HCEC 1CT (cell line): ENCODE results near the gene PTPN23.
A peak's percentile ranks its signal among the peaks of the same experiment; 100 is the strongest.
"Not testable (repeated sequence)": the region's sequence is repeated elsewhere in the genome, so short reads cannot be mapped to it uniquely, and the experiment has no call there.

Source experiments
- DNase-seq: peaks from one replicate; pipeline ENCODE4 v3.0.0-alpha.2; 2017

The PTPN23 gene, protein sequence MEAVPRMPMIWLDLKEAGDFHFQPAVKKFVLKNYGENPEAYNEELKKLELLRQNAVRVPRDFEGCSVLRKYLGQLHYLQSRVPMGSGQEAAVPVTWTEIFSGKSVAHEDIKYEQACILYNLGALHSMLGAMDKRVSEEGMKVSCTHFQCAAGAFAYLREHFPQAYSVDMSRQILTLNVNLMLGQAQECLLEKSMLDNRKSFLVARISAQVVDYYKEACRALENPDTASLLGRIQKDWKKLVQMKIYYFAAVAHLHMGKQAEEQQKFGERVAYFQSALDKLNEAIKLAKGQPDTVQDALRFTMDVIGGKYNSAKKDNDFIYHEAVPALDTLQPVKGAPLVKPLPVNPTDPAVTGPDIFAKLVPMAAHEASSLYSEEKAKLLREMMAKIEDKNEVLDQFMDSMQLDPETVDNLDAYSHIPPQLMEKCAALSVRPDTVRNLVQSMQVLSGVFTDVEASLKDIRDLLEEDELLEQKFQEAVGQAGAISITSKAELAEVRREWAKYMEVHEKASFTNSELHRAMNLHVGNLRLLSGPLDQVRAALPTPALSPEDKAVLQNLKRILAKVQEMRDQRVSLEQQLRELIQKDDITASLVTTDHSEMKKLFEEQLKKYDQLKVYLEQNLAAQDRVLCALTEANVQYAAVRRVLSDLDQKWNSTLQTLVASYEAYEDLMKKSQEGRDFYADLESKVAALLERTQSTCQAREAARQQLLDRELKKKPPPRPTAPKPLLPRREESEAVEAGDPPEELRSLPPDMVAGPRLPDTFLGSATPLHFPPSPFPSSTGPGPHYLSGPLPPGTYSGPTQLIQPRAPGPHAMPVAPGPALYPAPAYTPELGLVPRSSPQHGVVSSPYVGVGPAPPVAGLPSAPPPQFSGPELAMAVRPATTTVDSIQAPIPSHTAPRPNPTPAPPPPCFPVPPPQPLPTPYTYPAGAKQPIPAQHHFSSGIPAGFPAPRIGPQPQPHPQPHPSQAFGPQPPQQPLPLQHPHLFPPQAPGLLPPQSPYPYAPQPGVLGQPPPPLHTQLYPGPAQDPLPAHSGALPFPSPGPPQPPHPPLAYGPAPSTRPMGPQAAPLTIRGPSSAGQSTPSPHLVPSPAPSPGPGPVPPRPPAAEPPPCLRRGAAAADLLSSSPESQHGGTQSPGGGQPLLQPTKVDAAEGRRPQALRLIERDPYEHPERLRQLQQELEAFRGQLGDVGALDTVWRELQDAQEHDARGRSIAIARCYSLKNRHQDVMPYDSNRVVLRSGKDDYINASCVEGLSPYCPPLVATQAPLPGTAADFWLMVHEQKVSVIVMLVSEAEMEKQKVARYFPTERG (N-terminal part only)

DNA sequence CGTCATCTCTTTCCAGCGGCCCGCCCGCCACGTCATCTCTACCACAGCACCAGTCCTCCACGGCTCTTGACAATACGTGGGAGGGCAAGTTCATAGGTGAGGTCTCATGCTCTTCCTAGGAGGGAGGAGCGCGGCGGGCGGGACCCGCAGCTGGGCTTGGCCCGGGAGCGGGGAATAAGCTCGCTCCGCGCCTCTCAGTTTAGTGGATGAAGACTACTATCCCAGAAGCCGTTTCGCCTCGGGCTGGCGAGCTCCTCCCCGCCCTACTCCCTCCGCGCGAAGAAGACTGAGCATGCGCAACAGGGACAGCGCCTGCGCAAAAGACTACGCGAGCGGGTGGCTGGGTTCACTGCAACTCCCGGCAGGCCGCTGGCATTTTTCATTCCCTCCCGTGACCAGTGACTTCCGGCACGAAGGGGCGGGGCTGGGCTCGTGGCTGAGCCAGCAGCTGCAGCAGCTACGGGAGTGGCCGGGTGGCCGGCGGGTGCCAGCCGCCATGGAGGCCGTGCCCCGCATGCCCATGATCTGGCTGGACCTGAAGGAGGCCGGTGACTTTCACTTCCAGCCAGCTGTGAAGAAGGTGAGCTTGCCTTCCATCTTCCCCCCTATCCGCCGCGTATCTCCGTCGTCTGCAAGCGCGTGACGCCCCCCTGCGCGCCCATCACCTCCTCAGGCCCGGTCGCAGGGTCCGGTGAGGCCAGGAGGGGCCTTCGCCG lies at the start of gene PTPN23:
Gene PTPN23, plus strand, starts transcription at position 421 of the 716 bp plus-strand sequence. Its CDS starts 76 bp downstream, at position 497.
- peak; percentile 98 for DNase-seq

DNA sequence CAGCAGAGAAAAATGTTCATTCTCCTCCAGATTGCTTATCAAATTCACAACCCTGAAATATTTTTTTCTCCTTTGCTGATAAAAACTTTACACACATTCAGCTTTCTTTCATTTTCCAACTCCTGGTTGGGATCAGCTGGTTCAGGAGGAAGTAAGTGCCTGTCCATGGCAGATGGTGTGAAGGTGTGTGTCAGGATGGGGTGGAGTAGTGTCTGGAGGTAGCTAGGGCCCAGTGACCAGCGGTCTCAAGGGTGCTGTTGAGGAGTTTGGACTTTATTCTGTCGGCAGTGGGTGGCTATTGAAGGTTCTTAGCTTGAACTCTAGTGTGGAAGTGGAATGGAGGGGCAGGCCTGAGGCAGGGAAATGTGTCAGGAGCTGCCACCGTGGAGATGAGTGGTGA lies 46.9 kb upstream of the PTPN23 start:
- no peak for DNase-seq

DNA sequence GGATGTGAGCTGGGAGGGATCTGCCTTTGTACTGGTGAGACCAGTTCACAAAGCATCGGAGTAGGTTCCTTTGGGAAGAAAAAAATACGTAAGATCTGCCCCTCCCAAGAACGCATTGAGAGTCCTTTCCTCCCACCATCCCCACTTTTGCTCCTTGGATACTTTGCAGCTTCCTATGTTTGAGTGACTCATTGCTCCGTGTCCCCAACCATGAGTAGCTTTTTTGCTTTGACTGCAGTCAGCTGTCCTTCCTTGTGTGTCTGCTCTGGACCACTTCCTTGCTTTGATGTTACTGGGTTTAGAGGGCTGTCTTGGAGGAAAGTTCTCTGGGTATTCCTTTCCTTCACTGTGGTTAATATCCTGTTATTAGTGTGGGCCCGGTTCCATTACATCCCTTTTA lies 43.2 kb upstream of the PTPN23 start:
- no peak for DNase-seq

DNA sequence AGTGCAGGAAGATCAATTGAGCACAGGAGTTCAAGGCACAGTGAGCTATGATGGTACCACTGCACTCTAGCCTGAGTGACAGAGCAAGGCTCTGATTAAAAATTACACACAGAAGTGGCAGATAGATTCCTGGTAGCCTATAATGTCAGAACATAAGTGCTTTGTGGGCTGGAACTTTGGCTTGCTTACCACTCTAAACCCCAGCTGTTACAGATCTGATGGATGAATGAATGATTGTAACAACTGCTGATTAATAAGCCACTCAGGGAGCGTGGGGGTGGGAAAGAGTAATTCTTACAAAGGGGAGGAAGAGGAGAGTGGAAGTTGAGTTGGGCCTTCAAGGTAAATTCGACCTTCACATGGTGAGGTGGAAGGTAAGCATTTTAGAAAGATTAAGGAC lies 40.9 kb upstream of the PTPN23 start:
- no peak for DNase-seq

DNA sequence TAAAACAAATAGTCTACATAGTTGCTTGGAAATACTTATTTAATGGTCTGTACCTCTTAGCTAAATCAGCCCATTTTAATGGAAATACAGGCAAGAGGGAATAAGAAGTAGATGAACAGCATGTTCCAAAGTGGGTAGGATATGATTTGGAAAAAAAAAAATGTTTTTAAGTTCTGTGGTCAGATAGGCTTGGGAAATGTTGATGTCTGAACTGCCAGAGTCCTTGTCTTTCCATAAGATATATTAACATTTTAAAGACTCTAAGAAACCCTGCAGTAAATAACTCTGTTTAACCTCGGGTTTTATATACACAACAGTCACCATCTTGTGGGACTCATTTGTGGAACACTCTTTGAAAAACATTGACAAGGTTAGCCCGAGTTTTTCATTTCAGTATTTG lies 40.0 kb upstream of the PTPN23 start:
- no peak for DNase-seq

DNA sequence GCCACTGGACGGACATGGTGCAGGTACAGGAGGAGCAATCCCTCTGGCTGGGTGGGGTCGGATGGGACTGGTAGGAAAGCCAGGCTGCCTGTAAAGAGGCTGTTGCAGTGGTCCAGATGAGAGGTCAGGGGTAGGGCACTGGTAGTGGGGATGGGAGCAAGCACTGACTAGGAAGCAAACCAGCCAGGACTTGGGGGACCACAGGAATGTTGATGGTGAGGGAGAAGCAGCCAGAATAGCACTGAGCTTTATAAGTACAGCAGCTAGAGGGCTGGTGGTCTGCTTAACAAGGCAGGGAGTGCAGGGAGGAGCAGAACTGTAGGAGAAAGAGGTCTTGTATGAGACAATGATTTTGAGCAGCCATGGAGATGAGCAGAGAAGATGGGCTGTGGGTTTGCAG lies 38.7 kb upstream of the PTPN23 start:
- no peak for DNase-seq

DNA sequence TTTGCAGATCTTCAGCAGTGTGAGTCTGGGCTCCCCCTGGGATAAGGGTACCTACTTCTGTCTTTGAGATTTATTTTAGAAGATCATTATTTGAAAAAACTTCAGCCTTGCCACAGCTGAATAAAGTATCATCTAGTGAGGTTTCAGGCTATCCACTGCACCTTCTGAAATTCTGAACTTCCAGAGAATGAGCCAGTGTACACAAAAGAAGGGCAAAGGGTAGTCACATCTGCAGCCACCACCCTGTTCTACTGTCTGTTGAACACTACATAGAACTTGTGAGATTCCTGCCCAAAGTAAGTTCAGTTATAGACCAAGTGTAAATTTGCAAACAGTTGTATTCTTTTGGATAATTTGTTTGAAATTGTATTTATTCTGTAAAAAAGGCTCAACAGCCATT lies 38.0 kb upstream of the PTPN23 start:
- no peak for DNase-seq

DNA sequence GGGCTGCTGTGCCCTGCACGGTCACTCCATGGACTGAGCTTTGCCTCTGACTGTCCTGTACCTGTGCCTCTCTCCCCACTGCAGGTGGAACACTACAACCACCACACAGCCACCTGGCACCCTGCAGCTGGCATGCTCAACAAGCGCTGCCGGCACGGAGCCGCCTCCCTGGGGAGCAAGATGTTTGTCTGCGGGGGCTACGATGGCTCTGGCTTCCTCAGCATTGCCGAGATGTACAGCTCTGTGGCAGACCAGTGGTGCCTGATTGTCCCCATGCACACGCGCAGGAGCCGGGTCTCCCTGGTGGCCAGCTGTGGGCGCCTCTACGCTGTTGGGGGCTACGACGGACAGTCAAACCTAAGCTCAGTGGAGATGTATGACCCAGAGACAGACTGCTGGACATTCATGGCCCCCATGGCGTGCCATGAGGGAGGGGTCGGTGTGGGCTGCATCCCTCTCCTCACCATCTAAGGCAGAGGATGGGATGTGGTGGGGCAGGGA lies 37.3 kb upstream of the PTPN23 start:
- DNase-seq: no peak

DNA sequence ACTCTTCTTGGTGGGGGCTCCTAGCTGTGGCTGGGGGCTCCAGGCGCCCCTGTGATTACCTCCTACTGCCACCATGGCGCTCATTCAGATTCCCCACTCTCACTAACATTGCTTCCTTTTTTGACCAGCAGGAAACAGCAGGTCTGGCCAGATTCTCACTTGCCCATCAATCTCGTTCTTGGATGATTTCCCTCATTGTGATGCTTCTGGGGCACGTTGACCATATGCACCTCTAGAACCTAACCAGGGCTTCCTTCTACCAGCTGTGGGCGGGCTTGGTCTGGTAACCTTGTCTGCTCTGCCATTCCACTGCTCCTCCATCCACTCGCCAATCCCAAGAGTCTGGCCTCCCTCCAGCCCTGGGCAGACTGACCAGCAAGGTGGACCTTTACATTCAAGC lies 35.9 kb upstream of the PTPN23 start:
- DNase-seq: no peak

DNA sequence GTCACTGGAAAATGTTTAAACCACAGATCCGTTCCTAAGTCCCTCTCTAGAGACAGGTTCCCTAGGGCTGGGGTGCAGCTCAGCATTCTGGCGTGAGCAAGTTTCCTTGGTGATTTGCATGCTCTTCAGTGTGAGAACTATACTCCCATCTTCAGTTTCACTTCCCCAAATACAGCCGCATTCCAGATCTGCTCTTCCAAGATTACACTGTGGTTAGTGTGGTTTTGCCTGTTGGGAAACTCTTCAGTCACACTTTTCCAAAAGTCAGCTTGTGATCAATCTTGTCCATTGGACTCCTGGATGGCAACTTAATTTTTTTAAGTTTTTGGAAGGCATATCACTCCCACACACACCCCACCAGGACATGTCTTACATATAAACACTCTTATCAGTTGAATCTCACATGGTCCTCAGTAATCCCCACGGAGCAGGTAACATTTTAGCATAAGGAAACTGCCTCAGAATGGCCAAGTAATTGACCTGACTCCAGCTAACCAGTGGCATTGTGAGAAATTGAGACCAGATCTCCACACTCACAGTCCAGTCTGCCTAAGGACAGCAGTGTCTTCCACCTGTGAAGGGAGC lies 33.5 kb upstream of the PTPN23 start:
- DNase-seq: peak; percentile 53

DNA sequence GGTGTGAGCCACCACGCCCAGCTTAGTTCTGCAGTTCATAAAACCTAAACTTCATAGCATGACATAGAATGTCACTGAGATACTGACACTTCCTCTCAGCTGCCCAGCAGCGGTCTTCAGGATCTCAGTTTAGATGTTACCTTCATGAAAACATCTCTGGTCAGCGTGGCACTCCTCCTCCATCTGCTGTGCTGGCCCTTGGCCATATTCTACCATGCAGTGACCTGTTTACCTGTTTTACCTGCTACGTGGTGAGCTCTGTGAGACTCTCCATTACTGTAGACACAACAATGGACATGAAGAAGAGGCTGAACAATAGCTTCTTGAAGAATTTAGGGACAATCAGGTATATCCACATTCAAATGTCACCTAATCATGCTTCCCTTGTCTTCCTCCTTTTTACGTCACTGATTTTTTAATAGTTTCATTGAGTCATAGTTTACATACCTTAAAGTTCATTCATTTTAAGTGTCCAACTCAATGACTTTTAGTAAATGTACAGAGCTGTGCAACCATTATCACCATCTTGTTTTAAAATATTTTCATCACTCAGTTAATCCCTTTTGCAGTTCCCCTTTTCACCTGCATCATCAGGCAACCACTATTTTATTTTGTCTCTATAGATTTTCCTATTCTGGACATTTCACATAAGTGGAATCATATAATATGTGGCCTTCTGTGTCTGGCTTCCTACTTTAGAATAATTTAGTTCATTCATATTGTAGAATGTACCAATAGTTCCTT lies 32.2 kb upstream of the PTPN23 start:
- no peak for DNase-seq

DNA sequence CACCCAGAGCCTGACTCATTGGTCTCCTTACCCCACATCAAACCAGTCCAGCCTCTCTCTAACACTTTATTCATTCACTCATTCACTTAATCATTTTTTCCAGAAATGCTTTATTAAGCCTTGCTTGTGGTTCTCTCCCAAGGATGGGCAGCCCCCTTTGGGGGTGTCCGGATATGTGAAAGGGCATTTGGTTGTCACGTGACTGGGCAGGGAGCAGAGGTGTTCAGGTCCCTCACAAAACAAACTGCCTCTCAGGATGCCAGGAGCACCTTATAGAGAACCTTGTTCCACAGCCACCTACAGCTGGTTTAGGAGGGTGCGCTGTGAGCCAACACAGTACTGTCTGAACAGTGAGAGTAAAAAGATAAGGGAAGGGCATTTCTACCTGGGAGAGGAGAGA lies 25.8 kb upstream of the PTPN23 start:
- DNase-seq: no peak

DNA sequence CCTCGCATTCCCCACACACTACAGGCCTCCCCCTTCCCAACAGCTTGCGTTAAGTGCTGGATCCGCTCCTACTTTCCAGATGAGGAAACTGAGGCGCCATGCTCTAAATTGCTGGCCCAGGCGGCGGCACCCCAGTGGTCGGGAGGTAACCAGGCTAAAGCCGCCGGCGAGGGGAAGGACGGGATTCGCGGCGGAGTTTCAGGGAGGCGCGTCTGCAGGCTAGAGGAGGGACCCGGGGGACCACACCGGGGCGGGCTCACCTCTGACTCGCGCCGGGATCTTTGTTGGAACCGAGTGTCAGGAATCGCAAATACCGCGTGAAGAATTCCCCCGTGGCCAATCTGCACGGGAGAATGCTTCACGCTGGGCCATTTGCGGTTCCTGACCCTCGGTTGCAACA lies 24.6 kb upstream of the PTPN23 start:
- DNase-seq: no peak

DNA sequence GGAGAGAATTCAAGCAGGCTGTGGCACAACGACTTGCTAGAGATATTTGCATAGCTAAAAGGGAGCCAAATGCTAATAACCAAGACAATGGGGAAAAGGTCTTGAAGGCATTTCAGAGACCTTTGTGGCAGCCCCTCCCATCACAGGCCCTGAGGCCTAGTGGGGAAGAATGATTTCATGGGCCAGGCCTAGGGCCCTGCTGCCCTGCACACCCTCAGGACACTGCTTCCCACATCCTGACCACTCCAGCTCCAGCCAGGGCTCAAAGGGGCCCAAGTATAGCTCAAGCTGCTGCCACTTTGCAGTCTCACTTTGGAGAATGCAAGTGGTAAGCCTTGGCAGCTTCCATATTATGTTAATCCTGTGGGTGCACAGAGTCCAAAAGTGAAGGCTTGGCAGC lies 21.5 kb upstream of the PTPN23 start:
- no peak for DNase-seq

DNA sequence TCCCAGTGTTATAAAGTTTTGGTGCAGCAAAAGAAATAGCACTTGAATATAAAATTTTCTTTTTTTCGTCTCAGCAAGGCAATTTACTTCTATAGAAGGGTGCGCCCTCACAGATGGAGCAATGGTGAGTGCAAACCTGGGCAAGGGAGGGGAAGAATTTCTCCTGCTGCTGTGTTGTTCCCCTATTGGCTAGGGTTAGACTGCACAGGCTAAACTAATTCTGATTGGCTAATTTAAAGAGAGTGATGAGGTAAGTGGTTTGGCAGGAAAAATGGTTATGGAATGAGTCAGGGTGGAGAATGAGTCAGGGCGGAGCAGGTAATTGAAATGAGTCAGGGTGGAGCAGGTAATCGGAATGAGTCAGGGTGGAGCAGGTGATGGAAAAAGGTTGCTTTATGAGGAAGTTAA lies 20.7 kb upstream of the PTPN23 start:
- DNase-seq: not testable (repeated sequence)

DNA sequence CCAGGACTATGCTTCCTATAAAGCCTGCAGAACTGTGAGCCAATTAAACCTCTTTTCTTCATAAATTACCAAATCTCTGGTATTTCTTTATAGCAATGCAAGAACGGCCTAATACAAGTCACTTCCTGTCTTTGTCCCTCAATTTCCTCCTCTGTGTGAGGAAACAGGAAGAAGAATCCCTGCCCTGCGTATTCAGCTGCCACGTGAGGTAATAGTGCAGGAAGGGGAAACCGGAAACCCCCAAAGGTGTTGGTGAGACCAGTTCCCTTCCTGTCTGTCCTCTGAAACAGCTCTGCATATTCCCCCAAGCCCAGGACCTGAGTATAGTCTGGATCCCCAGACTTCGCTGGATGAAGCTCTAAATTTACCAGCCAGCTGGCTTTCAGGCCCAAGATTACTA lies 18.1 kb upstream of the PTPN23 start:
- no peak for DNase-seq

DNA sequence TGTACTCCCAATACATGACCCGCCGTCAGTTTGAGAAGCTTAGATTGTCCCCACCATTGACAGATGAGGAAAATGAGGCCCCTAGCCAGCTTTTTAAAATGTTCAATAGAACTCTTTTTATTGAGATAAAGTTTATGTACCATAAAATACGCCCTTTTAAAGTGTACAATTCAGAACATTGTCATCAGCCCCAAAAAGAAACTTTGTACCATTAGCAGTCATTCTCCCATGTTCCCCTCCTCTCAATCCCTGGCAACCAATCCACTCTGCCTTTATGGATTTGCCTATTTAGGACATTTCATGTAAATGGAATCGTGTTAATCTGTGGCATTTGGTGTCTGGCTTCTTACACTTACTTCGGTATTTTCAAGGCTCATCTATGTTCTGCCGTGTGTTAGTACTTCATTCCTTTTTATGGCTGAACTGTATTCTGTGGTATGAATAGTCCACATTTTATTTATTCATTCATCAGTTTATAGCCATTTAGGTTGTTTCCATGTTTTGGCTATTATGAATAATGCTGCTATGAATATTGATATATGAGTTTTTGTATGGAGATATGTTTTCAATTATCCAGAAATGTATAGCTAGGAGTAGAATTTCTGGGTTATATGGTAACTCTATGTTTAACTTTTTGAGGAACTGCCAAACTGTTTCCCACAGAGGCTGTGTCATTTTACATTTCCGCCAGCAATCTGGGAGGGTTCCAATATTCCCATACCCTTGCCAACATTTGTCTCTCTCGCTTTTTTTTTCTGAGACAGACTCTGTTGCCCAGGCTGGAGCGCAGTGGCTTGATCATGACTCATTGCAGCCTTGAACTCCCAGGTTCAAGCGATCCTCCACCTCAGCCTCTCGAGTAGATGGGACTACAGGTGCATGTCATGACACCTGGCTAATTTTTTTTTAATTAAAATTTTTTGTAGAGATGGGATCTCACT lies 15.3 kb upstream of the PTPN23 start:
- DNase-seq: peak; percentile 53

DNA sequence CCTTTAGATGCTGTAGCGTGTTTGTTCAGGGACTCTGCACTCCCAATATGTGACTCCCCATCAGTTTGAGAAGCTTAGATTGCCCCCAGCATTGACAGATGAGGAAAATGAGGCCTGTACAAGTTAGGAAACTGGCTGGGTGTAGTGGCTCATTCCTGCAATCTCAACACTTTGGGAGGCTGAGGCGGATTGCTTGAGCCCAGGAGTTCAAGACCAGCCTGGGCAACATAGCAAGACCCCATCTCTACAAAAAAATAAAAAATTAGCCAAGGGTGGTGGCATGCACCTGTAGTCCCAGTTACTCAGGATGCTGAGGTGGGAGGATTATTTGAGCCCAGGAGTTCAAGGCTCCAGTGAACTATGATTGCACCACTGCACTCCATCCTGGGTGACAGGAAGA lies 14.0 kb upstream of the PTPN23 start:
- no peak for DNase-seq

DNA sequence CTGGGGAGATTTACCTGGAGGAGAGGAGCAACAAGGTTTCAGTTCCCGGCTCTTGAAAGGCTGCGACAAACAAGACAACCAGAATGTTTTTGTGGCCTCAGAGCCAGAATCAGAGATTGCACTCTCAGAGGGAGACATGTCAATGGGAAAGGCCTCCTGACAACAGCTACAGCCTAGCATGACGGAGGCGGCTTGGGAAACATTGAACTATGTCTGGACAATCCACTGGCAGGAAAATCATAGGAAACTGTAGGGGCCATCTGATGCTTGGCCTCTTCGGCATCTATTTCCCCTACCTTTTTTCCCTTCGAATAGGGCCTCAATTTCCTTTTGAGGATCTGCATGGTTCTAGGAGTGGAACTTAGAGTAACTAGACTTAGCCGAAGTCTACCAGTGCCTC lies 13.2 kb upstream of the PTPN23 start:
- no peak for DNase-seq

DNA sequence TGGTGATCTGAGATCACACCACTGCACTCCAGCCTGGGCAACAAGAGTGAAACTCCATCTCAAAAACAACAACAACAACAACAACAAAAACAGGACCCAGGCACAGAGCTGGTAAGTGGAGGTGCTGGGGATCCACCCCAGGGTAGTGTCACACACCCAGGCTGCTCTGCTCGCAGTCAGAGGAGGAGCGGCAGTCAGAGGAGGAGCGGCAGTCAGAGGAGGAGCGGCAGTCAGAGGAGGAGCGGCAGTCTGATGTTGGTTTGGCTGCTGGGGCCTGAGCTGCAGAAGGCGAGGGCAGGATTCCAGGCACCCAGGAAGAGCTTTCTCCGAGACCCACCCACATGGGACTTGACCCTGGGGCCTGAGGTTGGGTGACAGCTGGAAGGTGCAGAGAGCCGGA lies 10.8 kb upstream of the PTPN23 start:
- DNase-seq: not testable (repeated sequence)
